GM18909 (cell line): ENCODE results near the gene GSTA4.

Experiments
- ATAC-seq: cut with Tn5 transposase; IDR thresholded peaks from one replicate; pipeline ENCODE4 v1.9.1; 2021; ENCODE audit warnings: mild to moderate bottlenecking; ENCODE audit not compliant: unreplicated experiment, poor library complexity

Gene GSTA4

GRCh38 chr6:52995089-52995912 is at the start of gene GSTA4:
TSS of gene GSTA4 (minus strand) at chr6:52995284. CDS start at chr6:52994243, 1,041 bp downstream.
- peak; percentile 98 for ATAC-seq

GRCh38 chr6:53044572-53044971 is 49.5 kb upstream of the GSTA4 start:
- ATAC-seq, result no peak

GRCh38 chr6:53044071-53044470 is 49.0 kb upstream of the GSTA4 start:
- ATAC-seq, result no peak

GRCh38 chr6:53043581-53043980 is 48.5 kb upstream of the GSTA4 start:
- no peak for ATAC-seq

GRCh38 chr6:53042112-53042511 is 47.0 kb upstream of the GSTA4 start:
- no peak for ATAC-seq

GRCh38 chr6:53041356-53041755 is 46.3 kb upstream of the GSTA4 start:
- no peak for ATAC-seq

GRCh38 chr6:53038596-53038995 is 43.5 kb upstream of the GSTA4 start:
- no peak for ATAC-seq

- no peak for ATAC-seq
These were observed 43.1 kb upstream of the GSTA4 start for GRCh38 chr6:53038141-53038540.

GRCh38 chr6:53035549-53036213 is 40.6 kb upstream of the GSTA4 start:
- no peak for ATAC-seq

- ATAC-seq, result no peak
These were observed 38.7 kb upstream of the GSTA4 start for GRCh38 chr6:53033764-53034163.

- no peak for ATAC-seq
These were observed 37.8 kb upstream of the GSTA4 start for GRCh38 chr6:53032849-53033248.

- ATAC-seq, result no peak
These were observed 36.2 kb upstream of the GSTA4 start for GRCh38 chr6:53031281-53031680.

- no peak for ATAC-seq
These were observed 34.7 kb upstream of the GSTA4 start for GRCh38 chr6:53029761-53030160.

GRCh38 chr6:53029257-53029656 is 34.2 kb upstream of the GSTA4 start:
- ATAC-seq, result no peak

GRCh38 chr6:53028467-53028866 is 33.4 kb upstream of the GSTA4 start:
- ATAC-seq, result no peak

- ATAC-seq, result no peak
These were observed 32.1 kb upstream of the GSTA4 start for GRCh38 chr6:53027131-53027718.

- no peak for ATAC-seq
These were observed 31.4 kb upstream of the GSTA4 start for GRCh38 chr6:53026526-53026925.

GRCh38 chr6:53023323-53023722 is 28.2 kb upstream of the GSTA4 start:
- ATAC-seq, result no peak

GRCh38 chr6:53020005-53020744 is 25.1 kb upstream of the GSTA4 start:
- ATAC-seq, result no peak

- no peak for ATAC-seq
These were observed 23.4 kb upstream of the GSTA4 start for GRCh38 chr6:53018446-53018845.

- no peak for ATAC-seq
These were observed 20.4 kb upstream of the GSTA4 start for GRCh38 chr6:53015486-53015885.
